DOHH2 (cell line): Measurements from ENCODE around the gene LIN54.

Source experiments
- CTCF ChIP-seq: fragments of 200-600 bp; sonication (generic); IDR thresholded peaks from one replicate; pipeline ENCODE4 v1.5.1; 2014; ENCODE audit warnings: antibody characterized with exemption, mild to moderate bottlenecking, low read depth, low read length; ENCODE audit not compliant: poor library complexity, severe bottlenecking
- EZH2phosphoT487 ChIP-seq: fragments of 200-600 bp; sonication (generic); IDR thresholded peaks from 2 replicates; pipeline ENCODE4 v1.6.1; 2017; ENCODE audit warnings: borderline replicate concordance, mild to moderate bottlenecking, antibody characterized with exemption, low read length, moderate library complexity, mixed read lengths

GRCh38 chr4:82913305-82913704 lies 97.3 kb downstream of the LIN54 start:
- TF ChIP-seq CTCF = no peak
- TF ChIP-seq EZH2phosphoT487 = no peak
